OCI-M2 (cell line): ENCODE results near the gene DPY19L3.
"Not testable (repeated sequence)": the region's sequence is repeated elsewhere in the genome, so short reads cannot be mapped to it uniquely, and the experiment has no call there.

ENCODE experiments used
- DNase-seq: peaks from one replicate; lab custom pipeline; 2025; ENCODE audit not compliant: unreplicated experiment; lab: John Stamatoyannopoulos, UW

The DPY19L3 gene

GRCh38 chr19:32497391-32497790 lies 91.8 kb downstream of the DPY19L3 start:
- no peak for DNase-seq

GRCh38 chr19:32498648-32499200 lies 93.2 kb downstream of the DPY19L3 start:
- DNase-seq, result no peak

GRCh38 chr19:32512498-32512897 lies 106.9 kb downstream of the DPY19L3 start:
- DNase-seq, result not testable (repeated sequence)

- DNase-seq, result no peak
Observed at GRCh38 chr19:32519023-32519422, 113.5 kb downstream of the DPY19L3 start.

- no peak for DNase-seq
Observed at GRCh38 chr19:32522967-32523366, 117.4 kb downstream of the DPY19L3 start.

GRCh38 chr19:32526895-32527294 lies 121.3 kb downstream of the DPY19L3 start:
- DNase-seq, result no peak

- no peak for DNase-seq
Observed at GRCh38 chr19:32530773-32531172, 125.2 kb downstream of the DPY19L3 start.

- no peak for DNase-seq
Observed at GRCh38 chr19:32532233-32532632, 126.7 kb downstream of the DPY19L3 start.
